NOMO-1 treated with dmso at 0.1 percent for 144 hours (cell line): ENCODE results near the gene CEACAM4.
"Not testable (repeated sequence)": the region's sequence is repeated elsewhere in the genome, so short reads cannot be mapped to it uniquely, and the experiment has no call there.

ENCODE experiments used
- DNase-seq: peaks from one replicate; lab custom pipeline; 2025; ENCODE audit not compliant: unreplicated experiment; lab: John Stamatoyannopoulos, UW

The CEACAM4 gene

DNA sequence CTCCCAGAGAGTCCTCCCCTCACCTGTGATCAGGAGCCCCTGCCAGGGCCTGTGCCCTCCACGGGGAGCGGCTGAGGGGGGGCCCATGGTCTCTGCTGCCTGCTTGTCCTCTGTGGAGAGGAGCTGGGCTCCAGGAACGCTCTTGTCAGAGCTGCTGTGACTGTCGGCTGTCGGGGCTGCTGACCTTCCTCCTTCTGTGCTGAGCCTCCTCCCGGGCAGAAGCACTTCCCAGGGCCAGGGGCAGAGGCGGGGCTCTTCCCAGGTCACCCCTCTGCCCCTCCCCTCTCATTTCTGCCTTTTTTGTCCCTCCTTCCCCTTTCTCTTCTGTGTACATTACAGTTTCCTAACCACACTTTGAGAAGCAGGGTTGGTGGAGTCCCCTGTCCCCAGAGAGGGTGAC is at the start of gene CEACAM4:
Gene CEACAM4 (minus strand): TSS at position 198 of the 400 bp plus-strand sequence. CDS start 111 bp downstream, at position 87.
- DNase-seq, result peak; percentile 94

DNA sequence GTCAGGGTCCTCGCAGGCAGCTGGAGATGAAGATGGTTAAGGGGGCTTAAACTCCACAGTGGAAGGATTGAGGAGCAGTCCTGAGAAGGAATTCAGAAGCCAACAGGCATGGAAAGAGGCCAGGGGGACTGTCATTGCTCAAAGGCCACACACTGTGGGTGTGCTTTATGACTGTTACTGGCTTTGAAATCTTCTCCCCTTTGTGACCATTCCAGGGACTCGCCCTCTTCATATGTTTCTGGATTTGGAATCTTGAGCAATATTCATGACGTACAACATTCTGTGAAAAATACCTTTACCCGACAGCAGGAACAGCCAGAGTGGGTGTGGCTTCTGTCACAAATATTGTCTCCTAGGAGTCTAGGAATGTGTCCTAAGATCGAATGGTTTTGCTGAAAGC is 44.6 kb upstream of the CEACAM4 start:
- DNase-seq, result no peak

DNA sequence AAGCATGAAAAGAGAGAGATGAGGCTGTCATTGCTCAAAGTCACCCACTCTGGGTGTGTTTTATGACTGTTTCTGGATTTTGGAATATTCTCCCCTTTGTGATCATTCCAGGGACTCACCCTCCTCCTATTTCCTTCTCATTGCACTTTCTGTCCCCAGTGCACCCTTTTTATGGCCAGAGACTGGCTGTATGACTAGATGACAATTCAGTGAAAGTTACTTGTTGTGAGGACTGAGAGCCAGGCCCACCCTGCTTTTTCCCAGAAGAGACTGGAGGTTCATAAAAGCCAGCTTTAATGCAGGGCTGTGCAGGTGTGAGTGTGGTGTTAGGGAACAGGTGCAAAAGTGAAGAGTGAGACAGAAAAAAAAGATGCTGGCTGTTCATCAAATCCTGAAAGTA is 43.9 kb upstream of the CEACAM4 start:
- no peak for DNase-seq

DNA sequence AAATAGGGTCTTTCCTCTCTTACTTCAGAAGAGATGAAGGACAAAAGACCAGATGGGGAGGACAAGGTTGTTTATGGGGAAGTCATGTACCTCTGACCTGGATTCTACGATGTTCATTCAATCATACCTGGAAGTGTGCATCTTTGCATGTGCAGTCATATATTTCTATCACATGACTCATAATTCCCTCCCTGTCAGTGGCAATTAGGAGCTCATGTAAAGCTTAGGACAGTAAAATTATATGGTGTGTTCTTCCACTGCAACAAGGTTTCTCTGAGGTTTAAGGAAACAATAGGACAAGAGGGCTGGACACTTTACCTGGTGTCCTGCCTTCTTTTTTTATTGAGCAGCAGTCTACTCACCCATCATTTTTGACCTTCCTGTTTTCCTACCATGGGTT is 41.4 kb upstream of the CEACAM4 start:
- no peak for DNase-seq

DNA sequence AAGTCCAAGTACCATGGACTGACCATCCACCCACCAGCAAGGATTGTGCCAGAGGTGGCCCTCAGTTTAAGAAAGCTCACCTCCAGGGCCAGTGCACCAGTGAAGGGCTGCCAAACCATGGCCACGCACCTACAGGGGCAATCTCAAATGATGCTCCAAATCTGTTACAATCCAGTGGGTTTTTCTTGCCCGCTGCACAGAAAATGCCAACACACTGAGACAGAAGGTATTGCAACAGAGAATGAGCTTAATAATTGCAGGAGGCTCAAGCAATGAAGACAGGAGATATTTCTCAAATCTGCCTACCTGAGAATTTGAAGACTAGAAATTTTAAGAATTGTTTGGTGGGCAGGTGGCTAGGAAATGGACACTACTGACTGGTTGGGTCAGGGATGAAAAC is 39.2 kb upstream of the CEACAM4 start:
- DNase-seq, result no peak

DNA sequence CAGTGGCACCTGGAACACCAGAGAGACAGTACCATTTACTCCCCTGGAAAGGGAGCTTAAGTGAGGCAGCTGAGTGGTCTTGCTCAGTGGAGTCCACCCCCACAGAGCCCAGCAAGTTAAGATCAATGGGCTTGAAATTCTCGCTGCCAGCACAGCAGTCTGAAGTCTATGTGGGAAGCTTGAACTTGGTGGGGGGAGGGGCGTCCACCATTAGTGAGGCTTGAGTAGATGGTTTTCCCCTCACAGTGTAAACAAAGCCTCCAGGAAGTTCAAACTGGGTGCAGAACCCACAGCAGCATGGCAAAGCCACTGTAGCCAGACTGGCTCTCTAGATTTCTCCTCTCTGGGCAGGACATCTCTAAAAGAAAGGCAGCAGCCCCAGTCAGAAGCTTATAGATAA is 30.3 kb upstream of the CEACAM4 start:
- DNase-seq, result no peak

DNA sequence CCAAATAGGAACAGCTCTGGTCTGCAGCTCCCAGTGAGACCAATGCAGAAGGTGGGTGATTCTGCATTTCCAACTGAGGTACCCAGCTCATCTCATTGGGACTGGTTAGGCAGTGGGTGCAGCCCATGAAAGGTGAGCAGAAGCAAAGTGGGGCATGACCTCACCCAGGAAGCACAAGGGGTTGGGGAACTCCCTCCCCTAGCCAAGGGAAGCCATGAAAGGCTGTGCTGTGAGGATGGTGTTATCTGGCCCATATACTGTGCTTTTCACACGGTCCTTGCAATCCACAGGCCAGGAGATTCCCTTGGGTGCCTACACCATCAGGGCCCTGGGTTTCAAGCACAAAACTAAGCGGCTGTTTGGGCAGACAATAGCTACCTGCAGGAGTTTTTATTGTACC is 29.9 kb upstream of the CEACAM4 start:
- DNase-seq, result not testable (repeated sequence)

DNA sequence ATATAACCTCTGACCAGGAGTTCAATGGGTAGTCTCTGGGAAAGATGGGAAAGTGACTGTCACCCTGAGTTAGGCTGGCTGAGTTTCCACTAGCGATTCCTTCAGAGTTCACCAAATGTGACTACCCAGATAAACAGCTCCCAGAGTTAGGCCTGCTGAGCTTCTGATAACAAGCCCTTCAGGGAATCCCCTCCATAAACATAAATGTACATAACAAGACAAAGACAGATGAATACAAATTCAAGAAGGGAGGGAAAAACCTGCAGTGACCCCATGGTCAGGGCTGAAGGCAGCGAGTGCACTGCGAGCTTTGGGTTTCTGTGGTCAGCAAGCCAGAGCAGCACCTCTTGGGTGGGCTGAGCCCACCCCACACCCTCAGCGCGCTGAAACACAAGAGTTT is 25.4 kb upstream of the CEACAM4 start:
- no peak for DNase-seq

GRCh38 chr19:41649827-41650226 is 23.0 kb upstream of the CEACAM4 start:
- DNase-seq, result no peak

- DNase-seq, result peak; percentile 9
These were observed 19.8 kb upstream of the CEACAM4 start for GRCh38 chr19:41646589-41647204.

- DNase-seq, result no peak
These were observed 15.1 kb upstream of the CEACAM4 start for GRCh38 chr19:41641879-41642485.

GRCh38 chr19:41638641-41639081 is 11.8 kb upstream of the CEACAM4 start:
- peak; percentile 75 for DNase-seq

- peak; percentile 54 for DNase-seq
These were observed 10.6 kb upstream of the CEACAM4 start for GRCh38 chr19:41637484-41637883.

DNA sequence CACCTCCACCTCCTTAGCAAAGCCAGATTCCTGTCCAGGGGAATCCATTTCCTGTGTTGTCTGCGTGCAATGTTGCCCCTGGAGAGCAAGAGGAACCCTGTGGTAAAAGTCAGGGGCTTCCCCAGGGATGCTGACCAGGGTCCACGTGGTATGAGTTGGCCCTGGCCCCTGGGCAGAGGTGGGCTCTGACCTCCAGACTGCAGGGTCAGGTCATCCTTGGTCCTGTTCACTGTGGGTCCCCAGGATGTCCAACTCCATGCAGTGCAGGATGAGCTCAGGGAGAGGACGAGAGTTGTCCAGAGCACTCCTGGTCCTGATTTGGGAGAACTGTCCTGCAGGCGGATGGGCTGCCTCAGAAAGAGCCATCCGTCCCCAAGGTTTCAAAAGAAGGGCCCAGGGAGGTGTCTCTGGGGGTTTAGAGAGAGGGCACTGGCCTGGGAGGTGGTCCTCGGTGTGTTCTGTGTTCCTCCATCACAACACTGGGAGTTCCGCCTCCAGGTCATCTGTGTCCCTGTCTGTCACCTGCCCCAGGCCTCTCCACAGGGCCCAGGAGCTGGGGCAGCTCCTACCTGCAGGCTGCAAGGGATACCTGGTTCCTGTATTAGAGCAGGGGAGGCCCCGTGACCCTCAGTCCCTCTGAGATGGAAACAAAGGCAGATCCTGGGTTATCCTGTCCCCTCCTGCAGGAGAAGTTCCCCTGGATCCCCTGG is 1.2 kb upstream of the CEACAM4 start:
- DNase-seq, result no peak

- no peak for DNase-seq
These were observed 596 bp downstream of the CEACAM4 start for GRCh38 chr19:41626278-41626677.

DNA sequence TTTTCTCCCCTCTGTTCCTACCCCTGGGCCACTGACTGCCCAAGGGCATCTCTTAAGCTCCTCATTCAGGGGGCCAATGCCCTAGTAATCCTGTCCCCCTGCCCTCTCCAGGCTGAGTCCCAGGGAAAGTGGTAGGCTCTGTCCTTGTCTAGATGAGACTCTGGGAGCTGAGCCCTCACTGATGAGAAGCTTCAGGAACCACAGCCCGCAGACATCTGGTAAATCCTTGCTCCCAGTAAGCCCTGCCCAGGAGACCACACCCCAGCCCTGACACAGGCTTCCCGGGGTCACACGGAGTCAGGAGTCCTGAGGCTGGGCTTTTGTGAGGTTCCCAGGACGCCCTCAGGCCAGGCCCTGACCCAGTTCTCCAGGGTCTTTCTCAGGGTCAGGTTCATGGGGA is 1.9 kb downstream of the CEACAM4 start:
- DNase-seq, result no peak

GRCh38 chr19:41624515-41624914 is 2.4 kb downstream of the CEACAM4 start:
- DNase-seq, result no peak

DNA sequence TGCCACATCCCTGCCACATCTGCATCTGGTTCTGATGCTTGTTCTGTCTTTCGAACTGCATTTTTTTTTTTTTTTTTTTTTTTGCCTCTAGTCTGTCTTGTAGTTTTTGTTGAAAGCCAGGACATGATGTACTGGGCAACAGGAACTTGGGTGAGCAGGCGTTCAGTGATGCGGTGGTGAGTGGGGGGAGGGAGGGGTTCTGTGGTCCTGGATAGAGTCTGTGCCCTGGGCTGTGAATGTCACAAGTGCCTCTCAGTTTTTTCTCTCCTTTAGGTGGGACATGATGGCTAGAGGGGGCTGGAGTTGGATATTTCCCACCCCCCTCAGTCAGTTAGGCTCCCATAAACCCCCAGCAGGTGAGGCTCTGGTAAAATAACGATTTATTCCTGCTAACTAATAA is 3.5 kb downstream of the CEACAM4 start:
- DNase-seq, result no peak

DNA sequence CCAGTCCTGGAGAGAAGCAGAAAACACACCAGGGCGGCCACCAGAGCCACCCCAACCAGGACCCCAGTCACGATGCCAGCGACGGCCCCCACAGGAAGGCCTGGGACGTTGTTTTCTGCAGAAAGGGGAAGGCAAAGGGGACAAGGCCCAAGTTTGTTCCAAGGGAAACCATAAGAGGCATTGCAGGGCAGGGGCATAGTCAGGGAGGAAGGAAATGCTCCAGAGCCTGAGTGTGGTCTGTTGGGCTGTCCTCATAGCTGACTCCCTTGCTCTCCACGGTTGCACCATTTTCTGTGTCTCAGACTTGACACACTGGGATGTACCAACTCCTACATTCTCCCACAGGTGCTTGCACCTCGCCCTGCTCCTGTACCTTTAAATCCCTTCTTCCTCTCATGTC is 5.2 kb downstream of the CEACAM4 start:
- DNase-seq, result peak; percentile 39

DNA sequence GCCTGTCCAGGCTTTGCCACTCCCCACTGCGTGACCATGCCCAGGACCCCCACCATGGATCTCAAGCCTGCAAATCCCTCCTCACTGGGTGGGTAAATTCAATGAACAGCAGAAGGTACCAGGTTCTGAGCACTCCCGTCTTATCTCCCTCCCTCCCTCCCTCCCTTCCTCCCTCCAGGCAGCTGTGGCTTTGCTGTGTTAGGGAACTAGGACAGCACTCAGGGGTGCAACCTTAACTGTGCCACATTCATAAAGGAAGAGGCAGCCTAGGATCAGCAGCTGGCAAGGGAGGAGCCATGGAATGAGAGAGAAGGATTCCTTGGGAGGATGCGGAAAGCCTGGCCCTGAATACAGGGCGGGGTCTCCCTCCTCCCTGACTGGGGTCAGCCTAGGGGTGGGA is 5.6 kb downstream of the CEACAM4 start:
- no peak for DNase-seq

- DNase-seq, result no peak
These were observed 6.7 kb downstream of the CEACAM4 start for GRCh38 chr19:41620171-41620570.

- no peak for DNase-seq
These were observed 7.8 kb downstream of the CEACAM4 start for GRCh38 chr19:41619018-41619556.
